Measurements from ENCODE around the gene LSMEM2.
A peak's percentile ranks its signal among the peaks of the same experiment; 100 is the strongest.

Gene LSMEM2

DNA sequence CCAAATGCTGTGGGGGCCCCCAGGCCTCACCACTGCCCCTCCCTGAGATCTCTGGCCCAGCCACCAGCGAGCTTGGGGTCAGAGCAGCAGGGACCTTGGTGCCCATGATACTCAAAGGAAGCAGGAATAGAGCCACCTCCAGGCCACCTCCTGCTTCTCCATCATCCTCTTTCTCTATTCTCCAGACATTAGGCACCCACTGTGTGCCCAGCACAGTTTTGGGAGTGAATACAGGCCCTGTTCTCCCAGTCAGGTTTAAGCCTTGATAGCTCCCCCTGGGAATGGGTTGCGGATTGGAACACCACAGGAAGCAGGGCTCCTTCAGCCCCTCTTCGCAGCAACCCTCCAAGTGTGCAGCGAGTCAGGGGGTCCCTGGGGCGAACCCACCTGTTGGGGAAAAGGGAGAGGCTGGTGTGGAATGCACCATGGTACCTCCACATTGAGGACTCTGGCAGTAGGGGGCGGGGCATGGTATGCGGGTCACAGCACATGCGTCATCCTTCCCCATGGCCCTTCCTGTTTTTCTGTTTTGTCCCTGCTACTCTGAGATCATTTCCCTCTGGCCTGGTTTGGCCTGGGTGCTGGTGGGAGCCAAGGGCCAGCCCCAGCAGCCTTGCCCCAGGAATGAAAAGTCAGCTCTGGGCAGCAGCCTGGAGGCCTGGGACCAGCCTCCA, 24.2 kb upstream of the LSMEM2 start:
- TF ChIP-seq, protein P1, sequence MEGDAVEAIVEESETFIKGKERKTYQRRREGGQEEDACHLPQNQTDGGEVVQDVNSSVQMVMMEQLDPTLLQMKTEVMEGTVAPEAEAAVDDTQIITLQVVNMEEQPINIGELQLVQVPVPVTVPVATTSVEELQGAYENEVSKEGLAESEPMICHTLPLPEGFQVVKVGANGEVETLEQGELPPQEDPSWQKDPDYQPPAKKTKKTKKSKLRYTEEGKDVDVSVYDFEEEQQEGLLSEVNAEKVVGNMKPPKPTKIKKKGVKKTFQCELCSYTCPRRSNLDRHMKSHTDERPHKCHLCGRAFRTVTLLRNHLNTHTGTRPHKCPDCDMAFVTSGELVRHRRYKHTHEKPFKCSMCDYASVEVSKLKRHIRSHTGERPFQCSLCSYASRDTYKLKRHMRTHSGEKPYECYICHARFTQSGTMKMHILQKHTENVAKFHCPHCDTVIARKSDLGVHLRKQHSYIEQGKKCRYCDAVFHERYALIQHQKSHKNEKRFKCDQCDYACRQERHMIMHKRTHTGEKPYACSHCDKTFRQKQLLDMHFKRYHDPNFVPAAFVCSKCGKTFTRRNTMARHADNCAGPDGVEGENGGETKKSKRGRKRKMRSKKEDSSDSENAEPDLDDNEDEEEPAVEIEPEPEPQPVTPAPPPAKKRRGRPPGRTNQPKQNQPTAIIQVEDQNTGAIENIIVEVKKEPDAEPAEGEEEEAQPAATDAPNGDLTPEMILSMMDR (IDR thresholded peaks at IDR 0.05; ENCODE audit: borderline replicate concordance, insufficient read depth, low read depth, low read length), result no peak
- H3K4me3 ChIP-seq (ENCODE audit: low read depth, low read length), result no peak overlapping the region

GRCh38 chr3:50255251-50255615, 23.7 kb upstream of the LSMEM2 start:
- no peak overlapping the region for H3K4me3 ChIP-seq (ENCODE audit: low read depth, low read length)
- TF ChIP-seq, protein P1 (IDR thresholded peaks at IDR 0.05; ENCODE audit: borderline replicate concordance, insufficient read depth, low read depth, low read length), result no peak

DNA sequence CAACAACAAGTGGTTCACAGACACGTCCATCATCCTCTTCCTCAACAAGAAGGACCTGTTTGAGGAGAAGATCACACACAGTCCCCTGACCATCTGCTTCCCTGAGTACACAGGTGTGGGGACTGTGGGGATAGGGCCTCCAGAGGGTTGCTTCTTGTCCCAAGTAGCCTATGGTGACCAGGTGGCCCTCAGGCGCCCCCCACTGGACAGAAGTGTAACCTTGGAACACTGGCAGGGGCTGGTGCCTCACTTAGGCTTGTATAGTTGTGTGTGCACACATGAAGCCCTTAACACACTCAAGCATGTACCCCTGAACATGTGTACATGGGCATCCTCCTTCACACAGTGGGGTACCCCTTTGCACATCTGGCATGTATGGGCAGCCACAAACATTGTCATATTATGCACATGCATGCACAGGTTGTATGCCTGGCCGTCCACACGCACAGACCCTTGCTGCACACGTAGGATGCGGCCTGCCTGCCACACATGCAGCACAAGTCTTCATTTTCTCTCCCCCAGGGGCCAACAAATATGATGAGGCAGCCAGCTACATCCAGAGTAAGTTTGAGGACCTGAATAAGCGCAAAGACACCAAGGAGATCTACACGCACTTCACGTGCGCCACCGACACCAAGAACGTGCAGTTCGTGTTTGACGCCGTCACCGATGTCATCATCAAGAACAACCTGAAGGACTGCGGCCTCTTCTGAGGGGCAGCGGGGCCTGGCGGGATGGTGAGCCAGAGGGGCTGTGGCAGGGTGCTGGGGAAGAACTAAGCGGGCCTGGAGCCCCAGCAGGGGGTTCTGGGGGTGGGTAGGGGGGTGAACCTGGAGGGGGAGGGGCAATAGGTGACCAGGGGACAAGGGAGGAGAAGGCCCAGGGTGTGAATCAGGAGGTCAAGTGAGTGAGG, 21.7 kb upstream of the LSMEM2 start:
- TF ChIP-seq, protein P1 (IDR thresholded peaks at IDR 0.05; ENCODE audit: borderline replicate concordance, insufficient read depth, low read depth, low read length), result peak; percentile 36; the same call in 1 of the 2 replicates
- H3K4me3 ChIP-seq (ENCODE audit: low read depth, low read length), result no peak overlapping the region

GRCh38 chr3:50258029-50258680, 20.7 kb upstream of the LSMEM2 start:
- TF ChIP-seq, protein P1 (IDR thresholded peaks at IDR 0.05; ENCODE audit: borderline replicate concordance, insufficient read depth, low read depth, low read length), result no peak

GRCh38 chr3:50258979-50259378, 19.9 kb upstream of the LSMEM2 start:
- TF ChIP-seq, protein P1 (IDR thresholded peaks at IDR 0.05; ENCODE audit: borderline replicate concordance, insufficient read depth, low read depth, low read length), result no peak

More at GRCh38 chr3:50258029-50258680, 20.7 kb upstream of the LSMEM2 start:
- H3K4me3 ChIP-seq (ENCODE audit: low read depth, low read length), result no peak overlapping the region

DNA sequence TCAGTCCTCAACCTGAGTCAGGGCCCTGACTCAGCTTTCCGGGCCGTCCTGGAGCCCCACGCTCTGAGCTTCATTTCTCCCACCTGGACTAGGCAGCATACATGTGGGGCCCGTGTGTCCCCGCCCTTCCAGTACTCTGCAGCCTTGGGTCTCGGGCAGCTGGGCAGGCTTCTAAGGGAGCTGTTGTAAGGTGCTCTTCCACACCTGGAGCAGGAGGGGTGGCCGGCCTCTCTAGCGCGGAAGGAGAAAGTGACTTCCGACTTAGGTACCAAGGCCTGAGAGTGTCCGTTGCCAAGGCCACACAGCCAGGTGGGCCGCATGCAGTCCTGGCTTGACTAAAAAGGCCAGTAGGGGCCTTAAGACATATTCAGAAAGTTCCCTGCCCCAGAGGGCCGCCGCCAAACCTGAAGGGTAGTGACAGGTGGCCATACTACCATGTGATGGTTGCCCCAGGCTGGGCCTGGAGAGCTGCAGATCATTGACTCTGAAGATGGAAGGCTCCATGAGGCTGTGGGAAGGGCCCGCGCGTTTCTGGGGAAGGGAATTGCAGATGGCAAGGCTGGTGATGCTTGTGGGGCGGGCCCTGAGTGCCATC, 19.4 kb upstream of the LSMEM2 start:
- H3K4me3 ChIP-seq (ENCODE audit: low read depth, low read length), result peak overlapping the region; percentile 57
- TF ChIP-seq, protein P1 (IDR thresholded peaks at IDR 0.05; ENCODE audit: borderline replicate concordance, insufficient read depth, low read depth, low read length), result no peak

More at GRCh38 chr3:50258979-50259378, 19.9 kb upstream of the LSMEM2 start:
- H3K4me3 ChIP-seq (ENCODE audit: low read depth, low read length), result no peak overlapping the region

All from GM12875 (cell line).